Endothelial cell of umbilical vein (primary cell): Measurements from ENCODE around the gene POU2F3. TPM values are rescaled to one million over a fixed set of nuclear protein-coding genes. Genes with fewer than 3 reads are reported as not detected.

Experiments
- BruUV-seq: library from RNA; stranded (reverse); fragments of 400-500 nt; replicated peaks from 2 replicates; lab custom pipeline; 2021; lab: Mats Ljungman, UMichigan
- CTCF ChIA-PET: fragments of 300-600, 350-600 bp; sonication (Branson Sonifier 250); formaldehyde crosslinking; loops from one replicate; lab custom pipeline; 2021; ENCODE audit warnings: antibody characterized with exemption, inconsistent platforms; lab: Charles Lee
- POLR2A ChIA-PET: fragments of 300-600, 350-600 bp; sonication (Branson Sonifier 250); formaldehyde crosslinking; loops from one replicate; lab custom pipeline; 2021; ENCODE audit warnings: antibody characterized with exemption, inconsistent platforms; lab: Charles Lee
- DNase-seq: peaks from one replicate; pipeline ENCODE4 v3.0.0-alpha.2; 2011; ENCODE audit warnings: low read depth, low spot score
- FAIRE-seq: peaks from 2 replicates; lab custom pipeline; 2011; peaks lifted over from hg19 to GRCh38; lab: Jason Lieb, UNC
- H2AFZ ChIP-seq: 2 replicates; pipeline ENCODE4 v1.6.0; 2012; ENCODE audit warnings: low read depth, low read length, control low read depth, inconsistent platforms
- H3K27ac ChIP-seq: 2 replicates; pipeline ENCODE4 v1.5.1; 2011; ENCODE audit warnings: low read depth, mild to moderate bottlenecking, control low read depth, low read length, moderate library complexity; ENCODE audit not compliant: insufficient read depth
- H3K27me3 ChIP-seq, 2 experiments: 2 replicates each; pipeline versions ENCODE4 v1.6.0 to v1.6.1; 2011; ENCODE audit warnings: low read length in 2 of 2, mixed read lengths in 1 of 2; ENCODE audit not compliant: control insufficient read depth in 2 of 2, insufficient read depth in 2 of 2
- H3K36me3 ChIP-seq, 2 experiments: 2 replicates in 1 of 2; 3 replicates in 1 of 2; pipeline ENCODE4 v1.5.1; 2011; ENCODE audit warnings: low read length in 2 of 2, mild to moderate bottlenecking in 1 of 2, moderate library complexity in 1 of 2; ENCODE audit not compliant: control insufficient read depth in 2 of 2, insufficient read depth in 2 of 2; ENCODE audit errors: extremely low read depth in 1 of 2
- H3K4me1 ChIP-seq: 3 replicates; pipeline ENCODE4 v1.5.1; 2011; ENCODE audit warnings: mild to moderate bottlenecking, low read length; ENCODE audit not compliant: control insufficient read depth, insufficient read depth; ENCODE audit errors: extremely low read depth
- H3K4me2 ChIP-seq: 2 replicates; pipeline ENCODE4 v1.6.1; 2011; ENCODE audit warnings: low read length, control low read depth, mixed read lengths; ENCODE audit not compliant: insufficient read depth
- H3K4me3 ChIP-seq, 3 experiments: fragments of 200-600 bp in 1 of 3; sonication (generic), shearing (Covaris generic) in 1 of 3; replicated peaks in 1 of 3; 2 replicates each; pipeline ENCODE4 v1.5.1; 2011 to 2016; ENCODE audit warnings: control low read depth in 3 of 3, low read length in 3 of 3, mild to moderate bottlenecking in 2 of 3, inconsistent platforms in 1 of 3, low read depth in 1 of 3, moderate library complexity in 1 of 3; ENCODE audit not compliant: insufficient read depth in 1 of 3
- H3K79me2 ChIP-seq: 2 replicates; pipeline ENCODE4 v1.6.0; 2012; ENCODE audit warnings: low read length, inconsistent platforms; ENCODE audit not compliant: control insufficient read depth, insufficient read depth
- H3K9ac ChIP-seq: replicated peaks from 2 replicates; pipeline ENCODE3; 2011; ENCODE audit warnings: low read length, control low read depth; ENCODE audit not compliant: insufficient read depth; ENCODE audit errors: extremely low read depth
- H3K9me1 ChIP-seq: replicated peaks from 3 replicates; pipeline ENCODE4 v1.6.0; 2011; ENCODE audit warnings: mild to moderate bottlenecking, low read length; ENCODE audit not compliant: control insufficient read depth, insufficient read depth; ENCODE audit errors: extremely low read depth
- H3K9me3 ChIP-seq: replicated peaks from 2 replicates; pipeline ENCODE4 v1.5.1; 2012; ENCODE audit warnings: low read length, inconsistent platforms; ENCODE audit not compliant: control insufficient read depth, insufficient read depth
- H4K20me1 ChIP-seq: replicated peaks from 2 replicates; pipeline ENCODE3; 2011; ENCODE audit warnings: mild to moderate bottlenecking, low read length; ENCODE audit not compliant: control insufficient read depth, insufficient read depth; ENCODE audit errors: extremely low read depth
- EZH2 ChIP-seq: IDR thresholded peaks from 2 replicates; pipeline ENCODE4 v1.6.1; 2012; ENCODE audit warnings: borderline replicate concordance, low read depth, mild to moderate bottlenecking, moderate library complexity, low read length, inconsistent platforms; ENCODE audit not compliant: severe bottlenecking
- FOS ChIP-seq: IDR thresholded peaks from 2 replicates; pipeline ENCODE4 v1.6.1; 2011; ENCODE audit warnings: mild to moderate bottlenecking, low read length, moderate library complexity, borderline replicate concordance; ENCODE audit not compliant: insufficient read depth
- GATA2 ChIP-seq: IDR thresholded peaks from 2 replicates; pipeline ENCODE4 v1.7.0; 2011; ENCODE audit warnings: low read depth, mild to moderate bottlenecking, moderate library complexity, mixed read lengths, low read length; ENCODE audit not compliant: insufficient read length, insufficient read depth
- JUN ChIP-seq: IDR thresholded peaks from 2 replicates; pipeline ENCODE4 v1.6.1; 2011; ENCODE audit warnings: borderline replicate concordance, low read depth; ENCODE audit not compliant: insufficient read length, insufficient read depth
- MAX ChIP-seq: IDR thresholded peaks from 2 replicates; pipeline ENCODE4 v1.6.1; 2011; ENCODE audit not compliant: insufficient read depth, insufficient read length
- MYC ChIP-seq: IDR thresholded peaks from one replicate; pipeline ENCODE4 v1.6.1; 2011; ENCODE audit warnings: mild to moderate bottlenecking, low read depth, low read length
- POLR2AphosphoS5 ChIP-seq: IDR thresholded peaks from 2 replicates; pipeline ENCODE4 v1.6.1; 2012; ENCODE audit warnings: low read depth, mild to moderate bottlenecking, control low read depth, low read length, moderate library complexity; ENCODE audit not compliant: insufficient read depth
- dilution Hi-C: fragments of 300-500 bp; cut with MboI; formaldehyde crosslinking; loops from one replicate; pipeline ENCODE4 v1.15.0; 2019; ENCODE audit warnings: low sequenced_read_pairs; ENCODE audit not compliant: extremely low pct_ligation_motif_present
- intact Hi-C: fragments of 100-400 bp; cut with micrococcal nuclease; formaldehyde crosslinking; loops from one replicate; pipeline ENCODE4 v1.10.0; 2022
- polyA plus RNA-seq, 4 experiments: library from polyadenylated mRNA; depleted of rRNA in 3 of 4; stranded (reverse) in 3 of 4; unstranded in 1 of 4; fragments of >200 nt; gene quantifications; 2 replicates each; pipeline versions ENCODE4 v1.2.1 to v1.2.3, GENCODE V29; 2011 to 2012; ENCODE audit warnings: missing spikeins in 1 of 4
- total RNA-seq: library from RNA; stranded (reverse); gene quantifications from 2 replicates; pipeline ENCODE4 v1.2.3, GENCODE V29; 2021
- TF ChIP-seq, protein P1 (sequence below), 2 donors: IDR thresholded peaks; 1 replicate in 1 of 2; 2 replicates in 1 of 2; pipeline ENCODE4 v1.5.1; 2011; ENCODE audit warnings: low read length in 2 of 2, mild to moderate bottlenecking in 2 of 2, moderate library complexity in 2 of 2, control low read depth in 1 of 2, inconsistent platforms in 1 of 2, low read depth in 1 of 2; ENCODE audit not compliant: insufficient read depth in 1 of 2; ENCODE audit errors: extremely low read depth in 1 of 2

POU2F3 gene
- total and polyA plus RNA-seq, 2 donors (not counting 3 experiments of a cell fraction or from before 2014, with no cell fraction given) = 0.06 TPM; not detected in 1

DNA sequence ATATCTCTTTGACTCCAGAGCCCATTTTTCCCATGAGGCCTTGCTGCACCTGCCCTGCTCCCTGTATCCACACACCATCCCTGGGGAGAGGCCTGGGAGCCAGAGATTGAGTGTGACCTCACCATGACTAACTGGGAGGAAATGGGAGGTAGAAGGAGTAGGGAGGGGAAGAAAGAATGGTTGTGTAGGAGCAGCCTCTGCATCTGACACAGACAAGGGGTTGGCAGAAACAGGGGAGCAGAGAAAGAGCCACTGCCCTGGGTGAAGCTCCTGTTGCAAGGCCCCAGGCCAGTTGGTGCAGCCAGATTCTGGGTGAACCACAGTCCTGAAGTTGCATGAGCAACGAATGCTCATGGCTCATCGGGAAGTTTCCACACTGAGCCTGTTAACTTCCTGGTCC lies 32.4 kb downstream of the POU2F3 start:
- no peaks in the 10 kb centered on the region for H3K4me1 ChIP-seq
- intact Hi-C loops (no loop called here), dilution Hi-C loops (no loop called here)
- H3K9me3 ChIP-seq = no peaks in the 10 kb centered on the region
- TF ChIP-seq MAX = no peak
- no peak for TF ChIP-seq MYC
- TF ChIP-seq POLR2AphosphoS5 = no peak
- TF ChIP-seq, protein P1, sequence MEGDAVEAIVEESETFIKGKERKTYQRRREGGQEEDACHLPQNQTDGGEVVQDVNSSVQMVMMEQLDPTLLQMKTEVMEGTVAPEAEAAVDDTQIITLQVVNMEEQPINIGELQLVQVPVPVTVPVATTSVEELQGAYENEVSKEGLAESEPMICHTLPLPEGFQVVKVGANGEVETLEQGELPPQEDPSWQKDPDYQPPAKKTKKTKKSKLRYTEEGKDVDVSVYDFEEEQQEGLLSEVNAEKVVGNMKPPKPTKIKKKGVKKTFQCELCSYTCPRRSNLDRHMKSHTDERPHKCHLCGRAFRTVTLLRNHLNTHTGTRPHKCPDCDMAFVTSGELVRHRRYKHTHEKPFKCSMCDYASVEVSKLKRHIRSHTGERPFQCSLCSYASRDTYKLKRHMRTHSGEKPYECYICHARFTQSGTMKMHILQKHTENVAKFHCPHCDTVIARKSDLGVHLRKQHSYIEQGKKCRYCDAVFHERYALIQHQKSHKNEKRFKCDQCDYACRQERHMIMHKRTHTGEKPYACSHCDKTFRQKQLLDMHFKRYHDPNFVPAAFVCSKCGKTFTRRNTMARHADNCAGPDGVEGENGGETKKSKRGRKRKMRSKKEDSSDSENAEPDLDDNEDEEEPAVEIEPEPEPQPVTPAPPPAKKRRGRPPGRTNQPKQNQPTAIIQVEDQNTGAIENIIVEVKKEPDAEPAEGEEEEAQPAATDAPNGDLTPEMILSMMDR (IDR thresholded peaks at IDR 0.05; ENCODE audit: extremely low read depth in 1 of 2, insufficient read depth in 1 of 2, low read depth in 1 of 2, low read length in 2 of 2) = no peak
- no peak for TF ChIP-seq EZH2
- TF ChIP-seq FOS = peak; percentile 70
- peak; percentile 21 for TF ChIP-seq GATA2
- peak; percentile 19 for TF ChIP-seq JUN
- no TSS peak for BruUV-seq
- no peak for FAIRE-seq
- H3K9ac ChIP-seq = no peak overlapping the region
- H3K27ac ChIP-seq = no peak overlapping the region
- ChIA-PET POLR2A (no interaction called here), CTCF (interaction anchor here (1.4 kb wide), 1 partner anchor 31 kb away, joined by 6 read pairs; no protein-coding TSS in a partner anchor)
- H3K79me2 ChIP-seq = no peaks in the 10 kb centered on the region
- no peak overlapping the region for H3K4me3 ChIP-seq
- DNase-seq = peak; percentile 20
- no peaks in the 10 kb centered on the region for H3K9me1 ChIP-seq
- H3K27me3 ChIP-seq = peaks cover 1 to 4% of the 10 kb centered on the region in 2 experiments
- H4K20me1 ChIP-seq = no peaks in the 10 kb centered on the region
- no peak overlapping the region for H2AFZ ChIP-seq
- no peak overlapping the region for H3K4me2 ChIP-seq
- no peaks in the 10 kb centered on the region for H3K36me3 ChIP-seq
